Esophagus muscularis mucosa (tissue), 4 donors: Measurements from ENCODE around the gene CBX4.

Source experiments
- CTCF ChIP-seq, 3 experiments: fragments of 200-600 bp in 2 of 3; fragments of 450-650 bp in 1 of 3; sonication (generic) in 2 of 3; IDR thresholded peaks; one replicate each; pipeline ENCODE4 v1.5.1; 2017 to 2019; ENCODE audit warnings: antibody characterized with exemption in 3 of 3, mild to moderate bottlenecking in 2 of 3, moderate library complexity in 1 of 3
- EP300 ChIP-seq: sonication (generic); formaldehyde crosslinking; IDR thresholded peaks from one replicate; pipeline ENCODE4 v1.6.1; 2017; ENCODE audit warnings: antibody characterized with exemption
- POLR2A ChIP-seq: fragments of 450-650 bp; IDR thresholded peaks from one replicate; pipeline ENCODE4 v1.6.1; 2017; ENCODE audit warnings: antibody characterized with exemption, moderate library complexity, mild to moderate bottlenecking, low read depth
- POLR2AphosphoS5 ChIP-seq, 2 donors: sonication (generic); formaldehyde crosslinking; IDR thresholded peaks; one replicate each; pipeline ENCODE4 v1.6.1; 2017; ENCODE audit warnings: antibody characterized with exemption in 2 of 2

- no peak for TF ChIP-seq EP300
- no peak for TF ChIP-seq CTCF (IDR thresholded peaks at IDR 0.05)
- no peak for TF ChIP-seq POLR2A
- no peak for TF ChIP-seq POLR2AphosphoS5 (IDR thresholded peaks at IDR 0.05)
These were observed 16.6 kb downstream of the CBX4 start for GRCh38 chr17:79822583-79823124.
